IMR-90 (cell line): ENCODE measurements around the gene UST. TPM values are rescaled to one million over a fixed set of nuclear protein-coding genes. Genes with fewer than 3 reads are reported as not detected.

Experiments
- ATAC-seq: fragments of 200-7000 bp; cut with Tn5 transposase; 2 replicates; pipeline ENCODE4 v1.9.1; 2020; ENCODE audit warnings: low read depth, mild to moderate bottlenecking, moderate library complexity
- BruUV-seq: library from RNA; stranded (reverse); fragments of 400-500 nt; replicated peaks from 2 replicates; lab custom pipeline; 2021; lab: Mats Ljungman, UMichigan
- CTCF ChIA-PET: fragments of 300-600 bp; formaldehyde crosslinking; extraction: SDS; loops from one replicate; lab custom pipeline; 2021; ENCODE audit warnings: antibody characterized with exemption; lab: Yijun Ruan, JAX
- POLR2A ChIA-PET: fragments of 300-600 bp; sonication (Branson Sonifier 250); formaldehyde crosslinking; loops from one replicate; lab custom pipeline; 2022; ENCODE audit warnings: antibody characterized with exemption; ENCODE audit not compliant: unreplicated experiment; lab: Charles Lee
- DNase-seq: peaks from one replicate; pipeline ENCODE4 v3.0.0; 2013
- H2AFZ ChIP-seq: replicated peaks from 2 replicates; pipeline ENCODE3; 2013; ENCODE audit warnings: low read length, mild to moderate bottlenecking; ENCODE audit not compliant: poor library complexity
- H2AK5ac ChIP-seq: 2 replicates; pipeline ENCODE4 v1.6.1; 2013; ENCODE audit warnings: low read depth, low read length, inconsistent platforms
- H2AK9ac ChIP-seq: replicated peaks from 2 replicates; pipeline ENCODE3; 2013; ENCODE audit warnings: mild to moderate bottlenecking, low read depth, low read length, moderate library complexity; ENCODE audit not compliant: poor library complexity
- H2BK120ac ChIP-seq: 2 replicates; pipeline ENCODE4 v1.6.1; 2013; ENCODE audit warnings: low read depth, low read length, inconsistent platforms
- H2BK15ac ChIP-seq: 3 replicates; pipeline ENCODE4 v1.6.1; 2013; ENCODE audit warnings: low read depth, low read length, inconsistent platforms
- H2BK20ac ChIP-seq: 2 replicates; pipeline ENCODE4 v1.6.1; 2013; ENCODE audit warnings: low read depth, mild to moderate bottlenecking, inconsistent platforms, low read length, moderate library complexity
- H2BK5ac ChIP-seq: 2 replicates; pipeline ENCODE4 v1.6.1; 2013; ENCODE audit warnings: mild to moderate bottlenecking, low read depth, low read length, inconsistent platforms; ENCODE audit not compliant: poor library complexity, severe bottlenecking
- H3K14ac ChIP-seq: replicated peaks from 2 replicates; pipeline ENCODE4 v1.6.1; 2013; ENCODE audit warnings: low read depth, low read length, inconsistent platforms
- H3K18ac ChIP-seq: 2 replicates; pipeline ENCODE4 v1.6.1; 2013; ENCODE audit warnings: low read depth, low read length, control low read depth
- H3K23ac ChIP-seq: 2 replicates; pipeline ENCODE4 v1.6.1; 2013; ENCODE audit warnings: low read depth, low read length, inconsistent platforms
- H3K27ac ChIP-seq: 2 replicates; pipeline ENCODE4 v1.5.1; 2013; ENCODE audit warnings: mild to moderate bottlenecking, control low read depth, low read length; ENCODE audit not compliant: insufficient read depth
- H3K27me3 ChIP-seq: 2 replicates; pipeline ENCODE4 v1.6.1; 2013; ENCODE audit warnings: low read length; ENCODE audit not compliant: control insufficient read depth, insufficient read depth
- H3K36me3 ChIP-seq: 2 replicates; pipeline ENCODE4 v1.6.1; 2013; ENCODE audit warnings: low read length, mixed read lengths; ENCODE audit not compliant: control insufficient read depth, insufficient read depth
- H3K4ac ChIP-seq: 2 replicates; pipeline ENCODE4 v1.6.1; 2013; ENCODE audit warnings: low read depth, low read length, inconsistent platforms
- H3K4me1 ChIP-seq: 2 replicates; pipeline ENCODE4 v1.6.1; 2013; ENCODE audit warnings: low read length, mixed read lengths; ENCODE audit not compliant: control insufficient read depth, insufficient read depth
- H3K4me2 ChIP-seq: 2 replicates; pipeline ENCODE4 v1.6.1; 2013; ENCODE audit warnings: low read depth, mild to moderate bottlenecking, control low read depth, low read length, moderate library complexity
- H3K4me3 ChIP-seq: 2 replicates; pipeline ENCODE4 v1.5.1; 2013; ENCODE audit warnings: low read depth, mild to moderate bottlenecking, control low read depth, low read length, moderate library complexity; ENCODE audit not compliant: insufficient read depth
- H3K56ac ChIP-seq: 2 replicates; pipeline ENCODE4 v1.6.1; 2013; ENCODE audit warnings: low read length, inconsistent platforms; ENCODE audit not compliant: insufficient read depth; ENCODE audit errors: extremely low read depth
- H3K79me1 ChIP-seq, 2 experiments: 2 replicates each; pipeline ENCODE4 v1.6.1; 2013; ENCODE audit warnings: low read length in 2 of 2, inconsistent platforms in 1 of 2, low read depth in 1 of 2
- H3K9ac ChIP-seq: 2 replicates; pipeline ENCODE4 v1.6.1; 2013; ENCODE audit warnings: low read depth, low read length, control low read depth
- H3K9me1 ChIP-seq: 2 replicates; pipeline ENCODE4 v1.6.1; 2013; ENCODE audit warnings: low read length, inconsistent platforms; ENCODE audit not compliant: insufficient read depth
- H3K9me3 ChIP-seq: 2 replicates; pipeline ENCODE4 v1.6.1; 2013; ENCODE audit warnings: low read length; ENCODE audit not compliant: control insufficient read depth, insufficient read depth
- H4K20me1 ChIP-seq: 2 replicates; pipeline ENCODE4 v1.6.1; 2013; ENCODE audit warnings: low read length, inconsistent platforms; ENCODE audit not compliant: insufficient read depth
- H4K5ac ChIP-seq: 2 replicates; pipeline ENCODE4 v1.6.1; 2013; ENCODE audit warnings: mild to moderate bottlenecking, low read depth, low read length, control low read depth
- H4K8ac ChIP-seq, 2 experiments: 2 replicates each; pipeline ENCODE4 v1.6.1; 2013; ENCODE audit warnings: low read depth in 2 of 2, low read length in 2 of 2, control low read depth in 1 of 2, inconsistent platforms in 1 of 2
- H4K91ac ChIP-seq: 2 replicates; pipeline ENCODE4 v1.6.1; 2013; ENCODE audit warnings: low read depth, low read length, inconsistent platforms; ENCODE audit not compliant: insufficient read depth
- BHLHE40 ChIP-seq: fragments of 150-350 bp; IDR thresholded peaks from 2 replicates; pipeline ENCODE4 v1.6.1; 2016; ENCODE audit warnings: mild to moderate bottlenecking, low read depth, low read length
- CEBPB ChIP-seq: IDR thresholded peaks from 2 replicates; pipeline ENCODE4 v1.6.1; 2012; ENCODE audit warnings: low read depth, low read length, improper control_type of control experiment
- CHD1 ChIP-seq: IDR thresholded peaks from 2 replicates; pipeline ENCODE4 v1.6.1; 2012; ENCODE audit warnings: low read depth, low read length, improper control_type of control experiment
- FOS ChIP-seq: fragments of 150-350 bp; IDR thresholded peaks from 2 replicates; pipeline ENCODE4 v1.6.1; 2016; ENCODE audit warnings: low read depth, low read length
- MXI1 ChIP-seq: IDR thresholded peaks from 2 replicates; pipeline ENCODE4 v1.6.1; 2012; ENCODE audit warnings: low read depth, mild to moderate bottlenecking, low read length, moderate library complexity, borderline replicate concordance
- NFE2L2 ChIP-seq: fragments of 150-350 bp; IDR thresholded peaks from 2 replicates; pipeline ENCODE4 v1.6.1; 2016; ENCODE audit warnings: low read depth, mild to moderate bottlenecking, low read length
- WGBS, 2 experiments: methylation state at CpG; one replicate each; pipeline versions ENCODE4 v1.1.5 to v1.1.7; 2013; ENCODE audit warnings: missing lambda C conversion rate in 2 of 2; ENCODE audit not compliant: insufficient read length in 1 of 2; ENCODE audit errors: extremely low coverage in 2 of 2; 5-methylcytosine and 5-hydroxymethylcytosine counted together
- dilution Hi-C: fragments of 300-500 bp; cut with HindIII; formaldehyde crosslinking; loops from one replicate; pipeline ENCODE4 v1.14.3; 2018; ENCODE audit warnings: low sequenced_read_pairs; ENCODE audit not compliant: unreplicated experiment
- in situ Hi-C: fragments of 300-500 bp; cut with MboI; formaldehyde crosslinking; loops from 3 replicates; pipeline ENCODE4 v1.14.3; 2019; ENCODE audit warnings: low sequenced_read_pairs, inconsistent platforms, mixed read lengths
- intact Hi-C: fragments of 100-400 bp; cut with micrococcal nuclease; formaldehyde crosslinking; loops from 2 replicates; pipeline ENCODE4 v1.10.0; 2022
- polyA plus RNA-seq, 3 experiments: library from polyadenylated mRNA; depleted of rRNA; stranded (reverse); fragments of >200 nt; gene quantifications; 2 replicates each; pipeline ENCODE4 v1.2.3, GENCODE V29; 2012; ENCODE audit warnings: low replicate concordance in 1 of 3
- total RNA-seq: library from RNA; depleted of rRNA; stranded (reverse); fragments of >200 nt; gene quantifications from 2 replicates; pipeline ENCODE4 v1.2.3, GENCODE V29; 2012

UST gene
- total and polyA plus RNA-seq, 2 of the 4 experiments (the other 2 are of a cell fraction), result 7.7 to 13.8 TPM

DNA sequence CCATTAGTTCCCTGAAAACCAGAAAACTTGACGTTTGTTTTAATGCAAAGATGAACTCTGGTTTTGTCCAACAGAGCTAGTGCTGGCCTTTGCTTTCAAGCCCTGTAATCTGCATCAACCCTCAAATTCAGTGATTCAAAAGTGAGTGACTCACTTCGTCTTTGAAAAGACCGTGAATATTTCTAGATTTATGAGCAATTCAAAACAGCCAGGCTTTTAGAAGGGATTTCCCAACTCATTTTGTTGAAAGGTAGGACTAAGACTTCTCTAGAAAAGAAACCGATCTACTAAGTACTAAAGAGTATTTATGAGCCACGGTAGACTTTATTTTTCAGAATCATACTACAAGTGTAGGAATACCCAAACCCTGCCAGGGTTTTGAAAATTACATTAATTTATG, 121.5 kb downstream of the UST start:
- peak overlapping the region; percentile 38; the same call in 1 of the 2 replicates for H3K14ac ChIP-seq
- DNase-seq, result peak; percentile 86
- intact Hi-C loops (no loop called here), dilution Hi-C loops (no loop called here), in situ Hi-C loops (no loop called here)
- H2AK9ac ChIP-seq, result no peak overlapping the region
- no peak overlapping the region; the same call in 1 of the 2 replicates for H3K18ac ChIP-seq
- H2BK120ac ChIP-seq, result peak overlapping the region; percentile 62; the same call in 1 of the 2 replicates
- no peak overlapping the region for H2BK15ac ChIP-seq
- no peak overlapping the region for H3K56ac ChIP-seq
- no peak overlapping the region for H4K5ac ChIP-seq
- H3K4ac ChIP-seq, result 0 out of 2 replicates have a peak overlapping the region, but pooled peaks have one; percentile 56
- H3K4me1 ChIP-seq, result peaks cover 14% of the 10 kb centered on the region
- ChIA-PET CTCF (no interaction called here), POLR2A (no interaction called here)
- no CpG with 5 or more reads among the region's 5 CpGs for WGBS, 2 experiments
- no peak overlapping the region for H4K8ac ChIP-seq
- H2BK20ac ChIP-seq, result peak overlapping the region; percentile 72
- peaks cover 14 to 43% of the 10 kb centered on the region in 2 experiments; a peak in 3 of 4 replicates for H3K79me1 ChIP-seq
- no peaks in the 10 kb centered on the region for H3K9me3 ChIP-seq
- no peak overlapping the region for H3K27ac ChIP-seq
- peak; percentile 61 for ATAC-seq
- H3K4me2 ChIP-seq, result peak overlapping the region; percentile 35; the same call in 1 of the 2 replicates
- peak overlapping the region; percentile 35 for H2BK5ac ChIP-seq
- BruUV-seq, result no TSS peak
- no peak overlapping the region for H2AK5ac ChIP-seq
- peaks cover 16% of the 10 kb centered on the region for H3K9me1 ChIP-seq
- no peak overlapping the region for H3K23ac ChIP-seq
- H4K91ac ChIP-seq, result no peak overlapping the region
- H3K4me3 ChIP-seq, result no peak overlapping the region
- TF ChIP-seq NFE2L2 (no peak), CHD1 (no peak), BHLHE40 (no peak), MXI1 (no peak), FOS (peak; percentile 52), CEBPB (peak; percentile 75)
- H3K9ac ChIP-seq, result no peak overlapping the region
- H2AFZ ChIP-seq, result no peak overlapping the region
- no peaks in the 10 kb centered on the region for H3K36me3 ChIP-seq
- H4K20me1 ChIP-seq, result 0 out of 2 replicates have a peak, but pooled peaks cover 8% of the 10 kb centered on the region
- H3K27me3 ChIP-seq, result no peaks in the 10 kb centered on the region
